ENCODE results near the gene WRAP53. TPM values are rescaled to one million over a fixed set of nuclear protein-coding genes. Genes with fewer than 3 reads are reported as not detected.

WRAP53 gene
- total and polyA plus RNA-seq, 2 donors (not counting 1 experiment from before 2014, with no cell fraction given): 13.1 to 18.2 TPM

GRCh38 chr17:7674934-7675333 is 13.3 kb upstream of the WRAP53 start:
- Mint-ChIP-seq H3K9me3 (ENCODE audit: insufficient read depth) (no peaks in the 10 kb centered on the region), H3K27me3 (no peaks in the 10 kb centered on the region), H3K4me3 (no peak overlapping the region), H3K4me1 (peaks cover 5% of the 10 kb centered on the region), H3K27ac (no peak overlapping the region)
- intact Hi-C loops (cut with micrococcal nuclease): no loop called here
- Histone ChIP-seq H2AFZ (ENCODE audit: insufficient read depth, low read depth, low read length, poor library complexity, severe bottlenecking) (no peak overlapping the region), H3K27ac (ENCODE audit: low read length in 2 of 2) (no peak overlapping the region), H3K4me1 (ENCODE audit: control insufficient read depth in 2 of 2, insufficient read depth in 2 of 2, low read length in 2 of 2) (no peaks in the 10 kb centered on the region), H4K20me1 (ENCODE audit: control insufficient read depth, insufficient read depth, low read length, poor library complexity, severe bottlenecking) (peaks cover 47% of the 10 kb centered on the region), H3K9me3 (ENCODE audit: control extremely low read depth in 1 of 3, control insufficient read depth in 2 of 3, insufficient read depth in 1 of 3, low read length in 2 of 3) (peaks cover 3 to 9% (median 8%) of the 10 kb centered on the region in 3 donors), H3K4me2 (replicated peaks; ENCODE audit: low read depth, low read length, poor library complexity, severe bottlenecking) (no peak overlapping the region), H3K27me3 (replicated peaks in 1 of 4; ENCODE audit: control extremely low read depth in 1 of 4, control insufficient read depth in 3 of 4, insufficient read depth in 4 of 4, low read length in 3 of 4) (no peaks in the 10 kb centered on the region), H3K36me3 (replicated peaks in 1 of 2; ENCODE audit: control extremely low read depth in 1 of 2, control insufficient read depth in 1 of 2, extremely low read depth in 1 of 2, insufficient read depth in 2 of 2, low read length in 1 of 2) (peaks cover 13 to 55% of the 10 kb centered on the region in 2 experiments), H3K4me3 (ENCODE audit: control extremely low read depth in 1 of 5, extremely low read depth in 1 of 5, insufficient read depth in 1 of 5, low read depth in 2 of 5, low read length in 4 of 5) (no peak overlapping the region), H3K9ac (ENCODE audit: low read length) (no peak overlapping the region), H3K79me2 (ENCODE audit: control insufficient read depth, insufficient read depth, low read length) (peaks cover 38% of the 10 kb centered on the region)
- ChIA-PET POLR2A (interaction anchor here (0.7 to 1.1 kb wide), 2 partner anchors 11 kb away, joined by 4 to 8 read pairs; no protein-coding TSS in a partner anchor), CTCF (interaction anchor here (0.8 to 1.7 kb wide), 3 partner anchors 12 to 319 kb away, joined by 3 to 5 read pairs (median 3); partner anchors contain the start of gene TP53)
- TF ChIP-seq CTCF (IDR thresholded peaks at IDR 0.05): no peak
- no peak for TF ChIP-seq EZH2 (IDR thresholded peaks at IDR 0.05; ENCODE audit: borderline replicate concordance, insufficient read depth, low read depth, low read length, poor library complexity, severe bottlenecking)
- WGBS (ENCODE audit: insufficient coverage): 97% methylated on average over 11 of the region's 14 CpGs
- ATAC-seq (ENCODE audit: low read depth) (no peak), DNase-seq (no peak)

- ATAC-seq (ENCODE audit: low read depth): no peak
- no peaks in the 10 kb centered on the region for H3K27me3 ChIP-seq (replicated peaks in 1 of 4; ENCODE audit: control extremely low read depth in 1 of 4, control insufficient read depth in 3 of 4, insufficient read depth in 4 of 4, low read length in 3 of 4)
- Mint-ChIP-seq H3K9me3 (ENCODE audit: insufficient read depth) (no peaks in the 10 kb centered on the region), H3K4me3 (no peak overlapping the region), H3K27me3 (no peaks in the 10 kb centered on the region), H3K4me1 (peaks cover 7% of the 10 kb centered on the region), H3K27ac (peak overlapping the region; percentile 46)
- no peak overlapping the region for H3K4me2 ChIP-seq (replicated peaks; ENCODE audit: low read depth, low read length, poor library complexity, severe bottlenecking)
- TF ChIP-seq EZH2 (IDR thresholded peaks at IDR 0.05; ENCODE audit: borderline replicate concordance, insufficient read depth, low read depth, low read length, poor library complexity, severe bottlenecking) (no peak), CTCF (IDR thresholded peaks at IDR 0.05) (no peak)
- peaks cover 54% of the 10 kb centered on the region for H4K20me1 ChIP-seq (ENCODE audit: control insufficient read depth, insufficient read depth, low read length, poor library complexity, severe bottlenecking)
- peaks cover 15 to 41% of the 10 kb centered on the region in 2 experiments for H3K36me3 ChIP-seq (replicated peaks in 1 of 2; ENCODE audit: control extremely low read depth in 1 of 2, control insufficient read depth in 1 of 2, extremely low read depth in 1 of 2, insufficient read depth in 2 of 2, low read length in 1 of 2)
- H3K4me3 ChIP-seq (ENCODE audit: control extremely low read depth in 1 of 5, extremely low read depth in 1 of 5, insufficient read depth in 1 of 5, low read depth in 2 of 5, low read length in 4 of 5): no peak overlapping the region
- no peaks in the 10 kb centered on the region for H3K4me1 ChIP-seq (ENCODE audit: control insufficient read depth in 2 of 2, insufficient read depth in 2 of 2, low read length in 2 of 2)
- no peak overlapping the region for H3K9ac ChIP-seq (ENCODE audit: low read length)
- H2AFZ ChIP-seq (ENCODE audit: insufficient read depth, low read depth, low read length, poor library complexity, severe bottlenecking): no peak overlapping the region
- CTCF ChIA-PET: no interaction called here
- intact Hi-C loops (cut with micrococcal nuclease): no loop called here
- peaks cover 53% of the 10 kb centered on the region for H3K79me2 ChIP-seq (ENCODE audit: control insufficient read depth, insufficient read depth, low read length)
- DNase-seq: no peak
- peaks cover 3 to 9% (median 8%) of the 10 kb centered on the region in 3 donors for H3K9me3 ChIP-seq (ENCODE audit: control extremely low read depth in 1 of 3, control insufficient read depth in 2 of 3, insufficient read depth in 1 of 3, low read length in 2 of 3)
- POLR2A ChIA-PET: interaction anchor here (0.7 to 1.2 kb wide), 2 partner anchors 11 to 472 kb away, joined by 3 to 4 read pairs; partner anchors contain the start of gene TP53
- WGBS (ENCODE audit: insufficient coverage): 97% methylated on average over 5 of the region's 5 CpGs
- H3K27ac ChIP-seq (ENCODE audit: low read length in 2 of 2): no peak overlapping the region
These were observed 11.7 kb upstream of the WRAP53 start for GRCh38 chr17:7676533-7676932.
